HepG2 (cell line): ENCODE measurements around the gene CATSPERE. TPM values are rescaled to one million over a fixed set of nuclear protein-coding genes. Genes with fewer than 3 reads are reported as not detected.

Experiments used
- AGO2 ChIP-seq: fragments of 200-400 bp; formaldehyde crosslinking; optimal IDR thresholded peaks from 2 replicates; pipeline ENCODE3; 2017; ENCODE audit warnings: mild to moderate bottlenecking, low read depth, low read length, moderate library complexity
- ATF1 ChIP-seq: IDR thresholded peaks from 2 replicates; pipeline ENCODE4 v1.6.1; 2016; ENCODE audit warnings: mild to moderate bottlenecking, control low read depth
- ATF7-NPFF ChIP-seq: sonication (generic); formaldehyde crosslinking; IDR thresholded peaks from 2 replicates; pipeline ENCODE4 v1.8.1; 2023; ENCODE audit warnings: mild to moderate bottlenecking, low read depth, missing genetic modification reagents, moderate library complexity
- FOXA3 ChIP-seq: IDR thresholded peaks from 2 replicates; pipeline ENCODE4 v1.6.1; 2016; ENCODE audit warnings: missing genetic modification reagents, missing compliant biosample characterization
- IRF2 ChIP-seq: IDR thresholded peaks from 2 replicates; pipeline ENCODE4 v1.6.1; 2018; ENCODE audit warnings: missing genetic modification reagents, missing compliant biosample characterization
- MEIS2 ChIP-seq: sonication (generic); formaldehyde crosslinking; IDR thresholded peaks from 2 replicates; pipeline ENCODE4 v1.9.0; 2021; ENCODE audit warnings: mild to moderate bottlenecking, missing genetic modification reagents
- NR2F2 ChIP-seq: IDR thresholded peaks from 2 replicates; pipeline ENCODE4 v1.6.1; 2012; ENCODE audit warnings: low read depth, inconsistent platforms, borderline replicate concordance
- SIX4 ChIP-seq: sonication (generic); formaldehyde crosslinking; IDR thresholded peaks from 2 replicates; pipeline ENCODE4 v1.4.0; 2020; ENCODE audit warnings: missing genetic modification reagents
- SNAPC2 ChIP-seq: sonication (generic); formaldehyde crosslinking; IDR thresholded peaks from 2 replicates; pipeline ENCODE4 v1.8.1; 2022; ENCODE audit warnings: mild to moderate bottlenecking, missing genetic modification reagents
- TCF7L2 ChIP-seq: IDR thresholded peaks from 2 replicates; pipeline ENCODE4 v1.6.1; 2011; ENCODE audit warnings: mild to moderate bottlenecking, low read depth, low read length, moderate library complexity
- ZBTB7A ChIP-seq: sonication (generic); formaldehyde crosslinking; IDR thresholded peaks from 2 replicates; pipeline ENCODE4 v1.8.0; 2022; ENCODE audit warnings: mild to moderate bottlenecking, missing genetic modification reagents
- ZFAT ChIP-seq: sonication (generic); formaldehyde crosslinking; conservative IDR thresholded peaks from 2 replicates; pipeline ENCODE4 v1.8.1; 2023; ENCODE audit warnings: missing genetic modification reagents, inconsistent platforms
- ZNF10 ChIP-seq: sonication (generic); formaldehyde crosslinking; IDR thresholded peaks from 2 replicates; pipeline ENCODE4 v1.4.0; 2020; ENCODE audit warnings: mild to moderate bottlenecking, low read depth, missing genetic modification reagents, borderline replicate concordance
- ZNF496 ChIP-seq: sonication (generic); formaldehyde crosslinking; IDR thresholded peaks from 2 replicates; pipeline ENCODE4 v1.8.1; 2023; ENCODE audit warnings: mild to moderate bottlenecking, moderate library complexity, missing genetic modification reagents; ENCODE audit not compliant: insufficient replicate concordance
- ZNF607 ChIP-seq: sonication (generic); formaldehyde crosslinking; IDR thresholded peaks from 2 replicates; pipeline ENCODE4 v1.5.1; 2020; ENCODE audit warnings: missing genetic modification reagents, mild to moderate bottlenecking, borderline replicate concordance
- ZNF773 ChIP-seq: sonication (generic); formaldehyde crosslinking; IDR thresholded peaks from 2 replicates; pipeline ENCODE4 v1.4.0; 2020; ENCODE audit warnings: missing genetic modification reagents, borderline replicate concordance
- ZNF841 ChIP-seq: sonication (generic); formaldehyde crosslinking; IDR thresholded peaks from 2 replicates; pipeline ENCODE4 v1.8.1; 2023; ENCODE audit warnings: missing genetic modification reagents, borderline replicate concordance
- ZSCAN29 ChIP-seq: sonication (generic); formaldehyde crosslinking; conservative IDR thresholded peaks from 2 replicates; pipeline ENCODE4 v1.4.0; 2020; ENCODE audit warnings: mild to moderate bottlenecking, missing genetic modification reagents
- polyA plus RNA-seq, 8 experiments: library from polyadenylated mRNA; depleted of rRNA in 3 of 8; stranded (reverse) in 7 of 8; unstranded in 1 of 8; fragments of >200 nt; fragmentation: Illumina TruSeq in 4 of 8; extraction: Trizol in 4 of 8; gene quantifications; 2 replicates each; pipeline versions ENCODE4 v1.2.1 to v1.2.3, GENCODE V29; 2011 to 2016; ENCODE audit warnings: low read depth in 4 of 8, missing spikeins in 1 of 8, mixed read lengths in 1 of 8; ENCODE audit not compliant: insufficient read depth in 1 of 8
- total RNA-seq, 5 experiments: library from RNA; depleted of rRNA; stranded (reverse); fragments of >200 nt; fragmentation: Illumina TruSeq; extraction: Trizol; gene quantifications; 2 replicates each; pipeline ENCODE4 v1.2.3, GENCODE V29; 2016; ENCODE audit warnings: low read depth in 1 of 5
- TF ChIP-seq, protein P1 (sequence below): sonication (generic); formaldehyde crosslinking; IDR thresholded peaks from 2 replicates; pipeline ENCODE4 v1.5.0; 2020; ENCODE audit warnings: mild to moderate bottlenecking, missing genetic modification reagents
- TF ChIP-seq, protein P2 (sequence below): sonication (generic); formaldehyde crosslinking; IDR thresholded peaks from 2 replicates; pipeline ENCODE4 v1.4.0; 2020; ENCODE audit warnings: missing genetic modification reagents
- TF ChIP-seq, protein P3 (sequence below): sonication (generic); formaldehyde crosslinking; IDR thresholded peaks from 2 replicates; pipeline ENCODE4 v1.4.0; 2020; ENCODE audit warnings: missing genetic modification reagents
- TF ChIP-seq, protein P4 (sequence below): sonication (generic); formaldehyde crosslinking; IDR thresholded peaks from 2 replicates; pipeline ENCODE4 v1.4.0; 2020; ENCODE audit warnings: mild to moderate bottlenecking, missing genetic modification reagents

Gene CATSPERE
- total and polyA plus RNA-seq, 2 of the 13 experiments (the other 11 are each of a cell fraction or from before 2014, with no cell fraction given) = 0.34 to 0.51 TPM

DNA sequence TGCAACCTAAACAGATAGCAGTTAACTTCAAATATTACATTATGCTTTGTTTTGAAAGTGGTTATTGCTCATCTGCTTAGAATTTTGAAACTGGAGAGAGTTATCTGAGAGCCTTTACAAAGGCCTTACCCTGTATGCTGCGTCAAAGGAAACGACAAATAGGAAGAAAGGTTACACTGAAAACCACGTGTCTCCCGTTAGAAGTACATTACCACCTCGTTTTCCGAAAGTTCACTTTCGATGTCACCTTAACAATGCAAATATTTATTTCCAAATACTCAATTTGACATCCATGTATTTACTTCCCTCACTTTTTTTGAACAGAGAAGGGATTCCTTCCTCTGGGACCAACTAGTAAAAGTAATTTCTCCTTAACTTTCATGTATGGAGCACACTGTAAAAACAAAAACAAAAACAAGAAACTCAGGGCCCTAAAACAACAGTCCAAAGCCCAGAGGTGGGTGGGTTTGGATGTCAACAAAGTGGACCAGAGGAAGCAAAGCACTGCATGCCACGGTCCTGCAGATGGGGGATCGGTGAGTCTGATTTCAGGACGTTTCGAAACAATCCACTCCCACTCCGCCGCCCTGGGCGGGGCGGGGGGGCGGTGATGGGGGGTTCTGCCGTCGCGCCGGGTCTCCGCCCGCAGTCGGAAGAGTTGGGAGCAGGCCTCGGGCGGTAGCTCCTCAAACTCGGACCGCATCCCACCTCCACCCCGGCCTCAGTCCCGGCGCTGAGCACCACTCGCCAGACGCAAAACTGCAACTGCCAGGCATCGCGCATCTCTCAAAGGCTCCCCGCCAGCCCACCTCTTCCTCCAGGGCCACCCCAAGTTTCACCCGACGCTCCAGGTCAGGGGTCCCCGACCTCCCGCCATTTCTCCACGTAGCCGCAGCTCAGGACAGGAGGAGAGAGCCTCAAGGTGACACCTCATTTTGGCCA is 10.2 kb upstream of the CATSPERE start (continued):
- TF ChIP-seq, protein P1, sequence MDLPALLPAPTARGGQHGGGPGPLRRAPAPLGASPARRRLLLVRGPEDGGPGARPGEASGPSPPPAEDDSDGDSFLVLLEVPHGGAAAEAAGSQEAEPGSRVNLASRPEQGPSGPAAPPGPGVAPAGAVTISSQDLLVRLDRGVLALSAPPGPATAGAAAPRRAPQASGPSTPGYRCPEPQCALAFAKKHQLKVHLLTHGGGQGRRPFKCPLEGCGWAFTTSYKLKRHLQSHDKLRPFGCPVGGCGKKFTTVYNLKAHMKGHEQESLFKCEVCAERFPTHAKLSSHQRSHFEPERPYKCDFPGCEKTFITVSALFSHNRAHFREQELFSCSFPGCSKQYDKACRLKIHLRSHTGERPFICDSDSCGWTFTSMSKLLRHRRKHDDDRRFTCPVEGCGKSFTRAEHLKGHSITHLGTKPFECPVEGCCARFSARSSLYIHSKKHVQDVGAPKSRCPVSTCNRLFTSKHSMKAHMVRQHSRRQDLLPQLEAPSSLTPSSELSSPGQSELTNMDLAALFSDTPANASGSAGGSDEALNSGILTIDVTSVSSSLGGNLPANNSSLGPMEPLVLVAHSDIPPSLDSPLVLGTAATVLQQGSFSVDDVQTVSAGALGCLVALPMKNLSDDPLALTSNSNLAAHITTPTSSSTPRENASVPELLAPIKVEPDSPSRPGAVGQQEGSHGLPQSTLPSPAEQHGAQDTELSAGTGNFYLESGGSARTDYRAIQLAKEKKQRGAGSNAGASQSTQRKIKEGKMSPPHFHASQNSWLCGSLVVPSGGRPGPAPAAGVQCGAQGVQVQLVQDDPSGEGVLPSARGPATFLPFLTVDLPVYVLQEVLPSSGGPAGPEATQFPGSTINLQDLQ (CRISPR knock-in tag) = no peak
- TF ChIP-seq MEIS2 (CRISPR knock-in tag) (no peak), ZNF841 (CRISPR knock-in tag) (no peak), ZNF496 (no peak), SNAPC2 (CRISPR knock-in tag) (no peak), ZNF10 (CRISPR knock-in tag) (0 out of 2 replicates have a peak, but pooled peaks have one; percentile 48), FOXA3 (0 out of 2 replicates have a peak, but pooled peaks have one; percentile 26), SIX4 (CRISPR knock-in tag) (no peak), ATF1 (CRISPR knock-in tag) (no peak), ZBTB7A (CRISPR knock-in tag) (no peak), ZSCAN29 (CRISPR knock-in tag) (no peak), ZNF607 (CRISPR knock-in tag) (no peak), ZNF773 (CRISPR knock-in tag) (no peak), TCF7L2 (no peak), ZFAT (CRISPR knock-in tag) (no peak), AGO2 (no peak), ATF7-NPFF (CRISPR knock-in tag) (no peak), IRF2 (CRISPR knock-in tag) (no peak), NR2F2 (no peak)
- TF ChIP-seq, protein P2, sequence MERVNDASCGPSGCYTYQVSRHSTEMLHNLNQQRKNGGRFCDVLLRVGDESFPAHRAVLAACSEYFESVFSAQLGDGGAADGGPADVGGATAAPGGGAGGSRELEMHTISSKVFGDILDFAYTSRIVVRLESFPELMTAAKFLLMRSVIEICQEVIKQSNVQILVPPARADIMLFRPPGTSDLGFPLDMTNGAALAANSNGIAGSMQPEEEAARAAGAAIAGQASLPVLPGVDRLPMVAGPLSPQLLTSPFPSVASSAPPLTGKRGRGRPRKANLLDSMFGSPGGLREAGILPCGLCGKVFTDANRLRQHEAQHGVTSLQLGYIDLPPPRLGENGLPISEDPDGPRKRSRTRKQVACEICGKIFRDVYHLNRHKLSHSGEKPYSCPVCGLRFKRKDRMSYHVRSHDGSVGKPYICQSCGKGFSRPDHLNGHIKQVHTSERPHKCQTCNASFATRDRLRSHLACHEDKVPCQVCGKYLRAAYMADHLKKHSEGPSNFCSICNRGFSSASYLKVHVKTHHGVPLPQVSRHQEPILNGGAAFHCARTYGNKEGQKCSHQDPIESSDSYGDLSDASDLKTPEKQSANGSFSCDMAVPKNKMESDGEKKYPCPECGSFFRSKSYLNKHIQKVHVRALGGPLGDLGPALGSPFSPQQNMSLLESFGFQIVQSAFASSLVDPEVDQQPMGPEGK (CRISPR knock-in tag) = peak; percentile 95
- TF ChIP-seq, protein P3, sequence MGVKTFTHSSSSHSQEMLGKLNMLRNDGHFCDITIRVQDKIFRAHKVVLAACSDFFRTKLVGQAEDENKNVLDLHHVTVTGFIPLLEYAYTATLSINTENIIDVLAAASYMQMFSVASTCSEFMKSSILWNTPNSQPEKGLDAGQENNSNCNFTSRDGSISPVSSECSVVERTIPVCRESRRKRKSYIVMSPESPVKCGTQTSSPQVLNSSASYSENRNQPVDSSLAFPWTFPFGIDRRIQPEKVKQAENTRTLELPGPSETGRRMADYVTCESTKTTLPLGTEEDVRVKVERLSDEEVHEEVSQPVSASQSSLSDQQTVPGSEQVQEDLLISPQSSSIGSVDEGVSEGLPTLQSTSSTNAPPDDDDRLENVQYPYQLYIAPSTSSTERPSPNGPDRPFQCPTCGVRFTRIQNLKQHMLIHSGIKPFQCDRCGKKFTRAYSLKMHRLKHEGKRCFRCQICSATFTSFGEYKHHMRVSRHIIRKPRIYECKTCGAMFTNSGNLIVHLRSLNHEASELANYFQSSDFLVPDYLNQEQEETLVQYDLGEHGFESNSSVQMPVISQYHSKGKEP (CRISPR knock-in tag) = no peak
- TF ChIP-seq, protein P4, sequence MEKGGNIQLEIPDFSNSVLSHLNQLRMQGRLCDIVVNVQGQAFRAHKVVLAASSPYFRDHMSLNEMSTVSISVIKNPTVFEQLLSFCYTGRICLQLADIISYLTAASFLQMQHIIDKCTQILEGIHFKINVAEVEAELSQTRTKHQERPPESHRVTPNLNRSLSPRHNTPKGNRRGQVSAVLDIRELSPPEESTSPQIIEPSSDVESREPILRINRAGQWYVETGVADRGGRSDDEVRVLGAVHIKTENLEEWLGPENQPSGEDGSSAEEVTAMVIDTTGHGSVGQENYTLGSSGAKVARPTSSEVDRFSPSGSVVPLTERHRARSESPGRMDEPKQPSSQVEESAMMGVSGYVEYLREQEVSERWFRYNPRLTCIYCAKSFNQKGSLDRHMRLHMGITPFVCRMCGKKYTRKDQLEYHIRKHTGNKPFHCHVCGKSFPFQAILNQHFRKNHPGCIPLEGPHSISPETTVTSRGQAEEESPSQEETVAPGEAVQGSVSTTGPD = no peak
